GM23338 (cell line): ENCODE measurements around the gene CEP68. TPM values are rescaled to one million over a fixed set of nuclear protein-coding genes. Genes with fewer than 3 reads are reported as not detected.
A peak's percentile ranks its signal among the peaks of the same experiment; 100 is the strongest.

Experiments used
- ATAC-seq: fragments of 200-7000 bp; cut with Tn5 transposase; 3 replicates; pipeline ENCODE4 v1.9.1; 2020
- DNase-seq: peaks from one replicate; pipeline ENCODE4 v3.0.0-alpha.2; 2015; ENCODE audit warnings: low spot score
- H2AFZ ChIP-seq: fragments of 200-600 bp; sonication (generic); 2 replicates; pipeline ENCODE4 v1.8.0; 2016; ENCODE audit warnings: antibody characterized with exemption, mild to moderate bottlenecking, moderate library complexity
- H3F3A ChIP-seq: fragments of 200-600 bp; sonication (generic); replicated peaks from 2 replicates; pipeline ENCODE4 v1.8.0; 2017; ENCODE audit warnings: antibody characterized with exemption, mixed run types, low read depth
- H3K27ac ChIP-seq: fragments of 200-600 bp; sonication (generic); 2 replicates; pipeline ENCODE4 v1.6.1; 2016; ENCODE audit warnings: low read depth
- H3K27me3 ChIP-seq: fragments of 200-600 bp; sonication (generic); 2 replicates; pipeline ENCODE4 v1.8.0; 2016; ENCODE audit warnings: mild to moderate bottlenecking, mixed run types, moderate library complexity; ENCODE audit not compliant: insufficient read depth
- H3K36me3 ChIP-seq: fragments of 200-600 bp; sonication (generic); 2 replicates; pipeline ENCODE4 v1.8.0; 2016; ENCODE audit warnings: mild to moderate bottlenecking; ENCODE audit not compliant: insufficient read depth
- H3K4me1 ChIP-seq: fragments of 200-600 bp; sonication (generic); 2 replicates; pipeline ENCODE4 v1.8.0; 2016; ENCODE audit warnings: mild to moderate bottlenecking, moderate library complexity; ENCODE audit not compliant: insufficient read depth
- H3K4me2 ChIP-seq: fragments of 200-600 bp; sonication (generic); 2 replicates; pipeline ENCODE4 v1.7.1; 2017; ENCODE audit warnings: mixed run types
- H3K4me3 ChIP-seq: fragments of 200-600 bp; sonication (generic); 2 replicates; pipeline ENCODE4 v1.6.1; 2016; ENCODE audit warnings: mixed run types
- H3K79me2 ChIP-seq: fragments of 200-600 bp; sonication (generic); replicated peaks from 2 replicates; pipeline ENCODE4 v1.8.0; 2017; ENCODE audit warnings: mild to moderate bottlenecking; ENCODE audit not compliant: insufficient read depth
- H3K9me2 ChIP-seq: fragments of 200-600 bp; sonication (generic); 2 replicates; pipeline ENCODE4 v1.8.0; 2017; ENCODE audit not compliant: insufficient read depth
- H4K20me1 ChIP-seq: fragments of 200-600 bp; sonication (generic); replicated peaks from 2 replicates; pipeline ENCODE4 v1.8.0; 2017; ENCODE audit warnings: mild to moderate bottlenecking; ENCODE audit not compliant: insufficient read depth
- H3K27ac Mint-ChIP-seq: 2 replicates; pipeline ENCODE4 v1.8.0; 2020; ENCODE audit warnings: inconsistent platforms, mild to moderate bottlenecking, moderate library complexity, mixed read lengths
- H3K27me3 Mint-ChIP-seq: 3 replicates; pipeline ENCODE4 v1.8.0; 2022; ENCODE audit warnings: low read depth, mild to moderate bottlenecking, moderate library complexity, mixed read lengths, inconsistent platforms; ENCODE audit not compliant: insufficient read depth, poor library complexity
- H3K36me3 Mint-ChIP-seq: 3 replicates; pipeline ENCODE4 v1.8.0; 2021; ENCODE audit warnings: low read depth, mild to moderate bottlenecking, inconsistent platforms, moderate library complexity, mixed read lengths
- H3K4me1 Mint-ChIP-seq: 3 replicates; pipeline ENCODE4 v1.8.0; 2020; ENCODE audit warnings: mild to moderate bottlenecking, inconsistent platforms, mixed read lengths
- H3K4me3 Mint-ChIP-seq: 3 replicates; pipeline ENCODE4 v1.8.0; 2021; ENCODE audit warnings: moderate library complexity, mild to moderate bottlenecking, inconsistent platforms, mixed read lengths
- H3K9me3 Mint-ChIP-seq: 3 replicates; pipeline ENCODE4 v1.8.0; 2020; ENCODE audit warnings: moderate library complexity, mild to moderate bottlenecking, inconsistent platforms, mixed read lengths
- CREB1 ChIP-seq: fragments of 250-450 bp; sonication (Bioruptor Pico); IDR thresholded peaks from 2 replicates; pipeline ENCODE4 v1.5.0; 2020; ENCODE audit warnings: low read depth, mild to moderate bottlenecking, moderate library complexity
- CTCF ChIP-seq, 2 experiments: fragments of 200-600 bp in 1 of 2; sonication (generic) in 1 of 2; conservative IDR thresholded peaks; 2 replicates each; pipeline versions ENCODE4 v1.5.1 to v1.6.1; 2016 to 2017; ENCODE audit warnings: antibody characterized with exemption in 2 of 2, low read depth in 2 of 2, mild to moderate bottlenecking in 2 of 2, moderate library complexity in 1 of 2
- ETS1 ChIP-seq: IDR thresholded peaks from 2 replicates; pipeline ENCODE4 v1.6.1; 2016; ENCODE audit warnings: antibody characterized with exemption
- JUNB ChIP-seq: IDR thresholded peaks from one replicate; pipeline ENCODE4 v1.6.1; 2016; ENCODE audit warnings: antibody characterized with exemption; ENCODE audit not compliant: unreplicated experiment
- POLR2AphosphoS5 ChIP-seq: IDR thresholded peaks from 2 replicates; pipeline ENCODE4 v1.6.1; 2016; ENCODE audit warnings: antibody characterized with exemption, low read depth
- REST ChIP-seq: IDR thresholded peaks from one replicate; pipeline ENCODE4 v1.6.1; 2018; ENCODE audit warnings: antibody characterized with exemption; ENCODE audit not compliant: unreplicated experiment
- ZNF331 ChIP-seq: fragments of 250-450 bp; sonication (Bioruptor Pico); IDR thresholded peaks from 2 replicates; pipeline ENCODE4 v1.5.0; 2020; ENCODE audit warnings: low read depth, mild to moderate bottlenecking, moderate library complexity
- ZNF462 ChIP-seq: fragments of 250-450 bp; sonication (Bioruptor Pico); IDR thresholded peaks from 2 replicates; pipeline ENCODE4 v1.5.0; 2020; ENCODE audit warnings: mild to moderate bottlenecking, moderate library complexity
- polyA plus RNA-seq: library from polyadenylated mRNA; unstranded; fragments of >200 nt; fragmentation: Nextera tagmentation; extraction: Ambion mirVana; gene quantifications from 2 replicates; pipeline ENCODE4 v1.2.1, GENCODE V29; 2016
- total RNA-seq: library from RNA; depleted of rRNA; stranded (reverse); fragments of >200 nt; shearing (Covaris generic); gene quantifications from 2 replicates; pipeline ENCODE4 v1.2.3, GENCODE V29; 2014

Gene CEP68
- total and polyA plus RNA-seq, 2 experiments from 2014 or later, result 13.0 to 24.4 TPM

- Histone ChIP-seq H3K79me2 (no peaks in the 10 kb centered on the region), H3F3A (no peaks in the 10 kb centered on the region), H3K27ac (peak overlapping the region; percentile 84), H3K9me2 (0 out of 2 replicates have a peak, but pooled peaks cover 3% of the 10 kb centered on the region), H3K4me1 (peaks cover 16% of the 10 kb centered on the region; the same call in 1 of the 2 replicates), H3K4me3 (no peak overlapping the region), H3K27me3 (no peaks in the 10 kb centered on the region), H3K36me3 (peaks cover 21% of the 10 kb centered on the region), H3K4me2 (no peak overlapping the region), H4K20me1 (no peaks in the 10 kb centered on the region; the same call in 1 of the 2 replicates), H2AFZ (no peak overlapping the region)
- peak; percentile 80 for DNase-seq
- Mint-ChIP-seq H3K27ac (peak overlapping the region; percentile 95), H3K9me3 (peaks cover 34% of the 10 kb centered on the region), H3K4me1 (peaks cover 25% of the 10 kb centered on the region), H3K27me3 (peaks cover 10% of the 10 kb centered on the region), H3K36me3 (peaks cover 76% of the 10 kb centered on the region), H3K4me3 (peak overlapping the region; percentile 1; the same call in 1 of the 3 replicates)
- ATAC-seq, result peak; percentile 92
- TF ChIP-seq CREB1 (CRISPR knock-in tag), result peak; percentile 80
- TF ChIP-seq POLR2AphosphoS5, result peak; percentile 14; the same call in 1 of the 2 replicates
- TF ChIP-seq ETS1, result no peak
These were observed 7.1 kb upstream of the CEP68 start for GRCh38 chr2:65049010-65049639.

- Histone ChIP-seq H3K36me3 (peaks cover 18% of the 10 kb centered on the region), H3F3A (no peaks in the 10 kb centered on the region), H3K4me3 (no peak overlapping the region), H2AFZ (no peak overlapping the region), H3K4me1 (peaks cover 19% of the 10 kb centered on the region), H3K9me2 (0 out of 2 replicates have a peak, but pooled peaks cover 3% of the 10 kb centered on the region), H4K20me1 (peaks cover 3% of the 10 kb centered on the region; the same call in 1 of the 2 replicates), H3K4me2 (no peak overlapping the region), H3K79me2 (peaks cover 10% of the 10 kb centered on the region; the same call in 1 of the 2 replicates), H3K27ac (no peak overlapping the region), H3K27me3 (no peaks in the 10 kb centered on the region)
- H3K36me3 Mint-ChIP-seq, result peaks cover 58% of the 10 kb centered on the region
- no peak overlapping the region for H3K4me3 Mint-ChIP-seq
- no peak overlapping the region for H3K27ac Mint-ChIP-seq
- peaks cover 28% of the 10 kb centered on the region for H3K9me3 Mint-ChIP-seq
- ATAC-seq (no peak), DNase-seq (no peak)
- peaks cover 29% of the 10 kb centered on the region for H3K4me1 Mint-ChIP-seq
- peaks cover 11% of the 10 kb centered on the region for H3K27me3 Mint-ChIP-seq
- TF ChIP-seq REST, result no peak
- no peak for TF ChIP-seq ZNF331 (CRISPR knock-in tag)
- TF ChIP-seq CTCF (conservative IDR thresholded peaks at IDR 0.05; ENCODE audit: low read depth in 2 of 2), result no peak
- TF ChIP-seq CREB1 (CRISPR knock-in tag), result no peak
- TF ChIP-seq ZNF462 (CRISPR knock-in tag), result no peak
- TF ChIP-seq JUNB, result no peak
These were observed 5.3 kb upstream of the CEP68 start for GRCh38 chr2:65050931-65051330.
